OCI-LY7 (cell line): ENCODE data around the gene SUFU.

Source experiments
- CTCF ChIP-seq: fragments of 200-600 bp; sonication (generic); conservative IDR thresholded peaks from 2 replicates; pipeline ENCODE4 v1.5.1; 2014; ENCODE audit warnings: mild to moderate bottlenecking, antibody characterized with exemption, low read length, moderate library complexity, mixed read lengths
- EZH2phosphoT487 ChIP-seq: fragments of 200-600 bp; sonication (generic); IDR thresholded peaks from 2 replicates; pipeline ENCODE4 v1.6.1; 2018; ENCODE audit warnings: low read depth, borderline replicate concordance, mild to moderate bottlenecking, mixed run types, antibody characterized with exemption, low read length, moderate library complexity, mixed read lengths

DNA sequence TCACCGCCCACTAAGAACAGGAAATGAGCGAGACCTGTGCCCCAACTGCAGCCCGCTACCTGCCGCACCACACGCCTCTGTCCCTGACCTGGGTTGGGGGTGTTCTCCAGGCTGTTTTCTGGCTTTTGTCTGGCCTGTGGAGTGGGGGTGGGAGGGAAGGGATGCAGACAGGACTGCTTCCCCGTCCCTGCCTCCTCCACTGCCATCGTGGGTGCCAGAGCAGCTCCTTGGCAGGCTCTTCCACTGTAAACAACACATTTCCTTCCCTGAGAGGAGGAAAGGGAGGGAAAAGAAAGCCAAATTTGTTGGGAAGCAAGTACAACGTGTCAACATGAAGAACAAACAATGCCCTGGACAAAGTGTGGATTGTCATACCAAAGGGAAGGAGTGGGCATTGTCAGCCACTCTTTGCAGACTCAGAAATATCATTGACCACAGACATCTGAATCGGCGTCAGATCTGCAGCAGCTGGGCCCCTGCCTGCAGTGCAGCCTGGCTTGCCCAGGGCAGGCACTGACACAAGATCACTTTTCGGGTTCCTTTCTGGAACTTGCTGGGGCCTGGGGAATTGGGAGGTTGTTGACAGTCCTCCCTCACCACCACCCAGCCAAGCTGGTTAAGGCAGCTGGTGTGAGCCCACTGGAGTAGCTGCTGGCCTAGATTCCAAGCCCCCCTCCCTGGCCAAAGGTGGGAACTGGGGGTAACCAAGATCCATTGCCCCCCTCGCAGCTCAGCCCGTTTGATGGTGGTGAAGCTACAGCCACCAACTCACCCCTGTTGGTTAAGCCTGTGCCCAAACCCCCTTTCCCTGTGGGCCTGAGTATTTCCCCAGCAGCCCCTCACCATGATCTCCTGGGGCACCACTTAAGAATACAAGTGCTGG, 117.9 kb downstream of the SUFU start:
- TF ChIP-seq EZH2phosphoT487 (no peak), CTCF (no peak)
